Measurements from ENCODE around the gene LMNA.

DNA sequence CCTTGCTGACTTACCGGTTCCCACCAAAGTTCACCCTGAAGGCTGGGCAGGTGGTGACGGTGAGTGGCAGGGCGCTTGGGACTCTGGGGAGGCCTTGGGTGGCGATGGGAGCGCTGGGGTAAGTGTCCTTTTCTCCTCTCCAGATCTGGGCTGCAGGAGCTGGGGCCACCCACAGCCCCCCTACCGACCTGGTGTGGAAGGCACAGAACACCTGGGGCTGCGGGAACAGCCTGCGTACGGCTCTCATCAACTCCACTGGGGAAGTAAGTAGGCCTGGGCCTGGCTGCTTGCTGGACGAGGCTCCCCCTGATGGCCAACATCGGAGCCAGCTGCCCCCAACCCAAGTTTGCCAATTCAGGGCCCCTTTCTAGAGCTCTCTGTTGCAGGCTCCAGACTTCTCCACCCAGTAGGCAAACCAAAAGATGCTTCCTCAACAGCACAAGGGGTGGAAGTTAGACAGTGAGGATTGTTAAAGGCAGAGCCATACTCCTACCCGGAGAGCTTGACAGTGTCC, 22.5 kb downstream of the LMNA start:
- TF ChIP-seq, protein P1, sequence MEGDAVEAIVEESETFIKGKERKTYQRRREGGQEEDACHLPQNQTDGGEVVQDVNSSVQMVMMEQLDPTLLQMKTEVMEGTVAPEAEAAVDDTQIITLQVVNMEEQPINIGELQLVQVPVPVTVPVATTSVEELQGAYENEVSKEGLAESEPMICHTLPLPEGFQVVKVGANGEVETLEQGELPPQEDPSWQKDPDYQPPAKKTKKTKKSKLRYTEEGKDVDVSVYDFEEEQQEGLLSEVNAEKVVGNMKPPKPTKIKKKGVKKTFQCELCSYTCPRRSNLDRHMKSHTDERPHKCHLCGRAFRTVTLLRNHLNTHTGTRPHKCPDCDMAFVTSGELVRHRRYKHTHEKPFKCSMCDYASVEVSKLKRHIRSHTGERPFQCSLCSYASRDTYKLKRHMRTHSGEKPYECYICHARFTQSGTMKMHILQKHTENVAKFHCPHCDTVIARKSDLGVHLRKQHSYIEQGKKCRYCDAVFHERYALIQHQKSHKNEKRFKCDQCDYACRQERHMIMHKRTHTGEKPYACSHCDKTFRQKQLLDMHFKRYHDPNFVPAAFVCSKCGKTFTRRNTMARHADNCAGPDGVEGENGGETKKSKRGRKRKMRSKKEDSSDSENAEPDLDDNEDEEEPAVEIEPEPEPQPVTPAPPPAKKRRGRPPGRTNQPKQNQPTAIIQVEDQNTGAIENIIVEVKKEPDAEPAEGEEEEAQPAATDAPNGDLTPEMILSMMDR (IDR thresholded peaks at IDR 0.05; ENCODE audit: low read depth, low read length, poor library complexity, severe bottlenecking), result no peak
- TF ChIP-seq EZH2phosphoT487 (IDR thresholded peaks at IDR 0.05; ENCODE audit: borderline replicate concordance, low read length), result no peak
